WERI-Rb-1 (cell line): ENCODE measurements around the gene ARHGEF4.

Experiments
- DNase-seq: peaks from one replicate; pipeline ENCODE4 v3.0.0-alpha.2; 2020
- H3K27ac ChIP-seq: fragments of 250-450 bp; sonication (Bioruptor Pico); 2 replicates; pipeline ENCODE4 v1.5.1; 2020; ENCODE audit warnings: mild to moderate bottlenecking, moderate library complexity
- H3K27me3 ChIP-seq: fragments of 250-450 bp; sonication (Bioruptor Pico); 2 replicates; pipeline ENCODE4 v1.5.1; 2021; ENCODE audit warnings: mild to moderate bottlenecking, low read depth, moderate library complexity; ENCODE audit not compliant: insufficient read depth, severe bottlenecking
- H3K36me3 ChIP-seq: fragments of 250-450 bp; sonication (Bioruptor Pico); 2 replicates; pipeline ENCODE4 v1.5.1; 2020; ENCODE audit warnings: mild to moderate bottlenecking, moderate library complexity
- H3K4me3 ChIP-seq: 2 replicates; pipeline ENCODE4 v1.5.1; 2011; ENCODE audit warnings: low read depth, mild to moderate bottlenecking, control low read depth, low read length
- H3K9me3 ChIP-seq: fragments of 250-450 bp; sonication (Bioruptor Pico); 2 replicates; pipeline ENCODE4 v1.5.1; 2021; ENCODE audit warnings: mild to moderate bottlenecking, moderate library complexity; ENCODE audit not compliant: severe bottlenecking
- CTCF ChIP-seq: IDR thresholded peaks from 2 replicates; pipeline ENCODE4 v1.5.1; 2011; ENCODE audit warnings: low read depth, mild to moderate bottlenecking, control low read depth, inconsistent platforms, low read length

The ARHGEF4 gene

GRCh38 chr2:130997198-130997597 is 160.5 kb downstream of the ARHGEF4 start:
- no peak for DNase-seq
- H3K27me3 ChIP-seq, result no peaks in the 10 kb centered on the region
- no peaks in the 10 kb centered on the region for H3K9me3 ChIP-seq
- no peak overlapping the region for H3K4me3 ChIP-seq
- no peaks in the 10 kb centered on the region for H3K36me3 ChIP-seq
- H3K27ac ChIP-seq, result no peak overlapping the region
- no peak for TF ChIP-seq CTCF

GRCh38 chr2:130998561-130998960 is 161.8 kb downstream of the ARHGEF4 start:
- TF ChIP-seq CTCF, result no peak
- no peaks in the 10 kb centered on the region for H3K9me3 ChIP-seq
- H3K4me3 ChIP-seq, result no peak overlapping the region
- H3K27me3 ChIP-seq, result no peaks in the 10 kb centered on the region
- DNase-seq, result no peak
- no peaks in the 10 kb centered on the region for H3K36me3 ChIP-seq
- no peak overlapping the region for H3K27ac ChIP-seq

GRCh38 chr2:131004446-131005209 is 167.9 kb downstream of the ARHGEF4 start:
- Histone ChIP-seq H3K27ac (no peak overlapping the region), H3K4me3 (no peak overlapping the region), H3K27me3 (no peaks in the 10 kb centered on the region), H3K36me3 (no peaks in the 10 kb centered on the region), H3K9me3 (no peaks in the 10 kb centered on the region)
- DNase-seq, result no peak
- TF ChIP-seq CTCF, result no peak

GRCh38 chr2:131005216-131005935 is 168.7 kb downstream of the ARHGEF4 start:
- no peak for DNase-seq
- H3K4me3 ChIP-seq, result no peak overlapping the region
- H3K9me3 ChIP-seq, result no peaks in the 10 kb centered on the region
- H3K36me3 ChIP-seq, result no peaks in the 10 kb centered on the region
- no peak for TF ChIP-seq CTCF
- no peaks in the 10 kb centered on the region for H3K27me3 ChIP-seq
- H3K27ac ChIP-seq, result no peak overlapping the region

GRCh38 chr2:131006561-131006960 is 169.8 kb downstream of the ARHGEF4 start:
- Histone ChIP-seq H3K27me3 (no peaks in the 10 kb centered on the region), H3K9me3 (no peaks in the 10 kb centered on the region), H3K27ac (no peak overlapping the region), H3K36me3 (no peaks in the 10 kb centered on the region), H3K4me3 (no peak overlapping the region)
- DNase-seq, result no peak
- TF ChIP-seq CTCF, result no peak
